Adipocyte (in vitro differentiated cells): ENCODE measurements around the gene CD164L2.
"Not testable (repeated sequence)": the region's sequence is repeated elsewhere in the genome, so short reads cannot be mapped to it uniquely, and the experiment has no call there.

Source experiments
- DNase-seq: peaks from one replicate; pipeline ENCODE4 v3.0.0-alpha.2; 2015; ENCODE audit warnings: low read depth
- H3K27me3 ChIP-seq: replicated peaks from 2 replicates; pipeline ENCODE4 v1.7.0; 2013; ENCODE audit warnings: mild to moderate bottlenecking, low read length, moderate library complexity; ENCODE audit not compliant: control insufficient read depth, insufficient read depth
- H3K36me3 ChIP-seq: 2 replicates; pipeline ENCODE4 v1.7.0; 2013; ENCODE audit warnings: low read length, mild to moderate bottlenecking, moderate library complexity; ENCODE audit not compliant: control insufficient read depth, insufficient read depth, severe bottlenecking
- H3K4me1 ChIP-seq: 2 replicates; pipeline ENCODE4 v1.7.0; 2013; ENCODE audit warnings: mild to moderate bottlenecking, low read length, moderate library complexity; ENCODE audit not compliant: control insufficient read depth, insufficient read depth
- H3K4me3 ChIP-seq: 2 replicates; pipeline ENCODE4 v1.7.0; 2013; ENCODE audit warnings: mild to moderate bottlenecking, low read length, moderate library complexity
- H3K9ac ChIP-seq: 2 replicates; pipeline ENCODE4 v1.7.0; 2013; ENCODE audit warnings: mild to moderate bottlenecking, low read length, moderate library complexity
- H3K9me3 ChIP-seq: 2 replicates; pipeline ENCODE4 v1.7.0; 2013; ENCODE audit warnings: mild to moderate bottlenecking, low read length, moderate library complexity; ENCODE audit not compliant: control insufficient read depth

CD164L2 gene

GRCh38 chr1:27395441-27396195 is 12.5 kb upstream of the CD164L2 start:
- Histone ChIP-seq H3K9me3 (no peaks in the 10 kb centered on the region), H3K9ac (no peak overlapping the region), H3K36me3 (no peaks in the 10 kb centered on the region), H3K27me3 (no peaks in the 10 kb centered on the region), H3K4me3 (no peak overlapping the region), H3K4me1 (peaks cover 31% of the 10 kb centered on the region)
- DNase-seq: peak; percentile 85

GRCh38 chr1:27394925-27395324 is 11.8 kb upstream of the CD164L2 start:
- no peaks in the 10 kb centered on the region for H3K9me3 ChIP-seq
- H3K27me3 ChIP-seq: no peaks in the 10 kb centered on the region
- no peaks in the 10 kb centered on the region for H3K36me3 ChIP-seq
- H3K4me3 ChIP-seq: no peak overlapping the region
- H3K9ac ChIP-seq: no peak overlapping the region
- peak; percentile 34 for DNase-seq
- H3K4me1 ChIP-seq: peaks cover 24% of the 10 kb centered on the region

DNA sequence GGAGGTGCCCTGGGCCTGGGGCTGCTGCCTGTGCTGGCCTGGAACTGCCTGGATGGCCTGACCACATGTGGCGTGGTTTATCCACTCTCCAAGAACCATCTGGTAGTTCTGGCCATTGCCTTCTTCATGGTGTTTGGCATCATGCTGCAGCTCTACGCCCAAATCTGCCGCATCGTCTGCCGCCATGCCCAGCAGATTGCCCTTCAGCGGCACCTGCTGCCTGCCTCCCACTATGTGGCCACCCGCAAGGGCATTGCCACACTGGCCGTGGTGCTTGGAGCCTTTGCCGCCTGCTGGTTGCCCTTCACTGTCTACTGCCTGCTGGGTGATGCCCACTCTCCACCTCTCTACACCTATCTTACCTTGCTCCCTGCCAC is 11.1 kb upstream of the CD164L2 start:
- H3K36me3 ChIP-seq: no peaks in the 10 kb centered on the region
- H3K27me3 ChIP-seq: no peaks in the 10 kb centered on the region
- DNase-seq: no peak
- no peak overlapping the region for H3K9ac ChIP-seq
- no peaks in the 10 kb centered on the region for H3K9me3 ChIP-seq
- H3K4me1 ChIP-seq: peaks cover 18% of the 10 kb centered on the region
- H3K4me3 ChIP-seq: no peak overlapping the region

DNA sequence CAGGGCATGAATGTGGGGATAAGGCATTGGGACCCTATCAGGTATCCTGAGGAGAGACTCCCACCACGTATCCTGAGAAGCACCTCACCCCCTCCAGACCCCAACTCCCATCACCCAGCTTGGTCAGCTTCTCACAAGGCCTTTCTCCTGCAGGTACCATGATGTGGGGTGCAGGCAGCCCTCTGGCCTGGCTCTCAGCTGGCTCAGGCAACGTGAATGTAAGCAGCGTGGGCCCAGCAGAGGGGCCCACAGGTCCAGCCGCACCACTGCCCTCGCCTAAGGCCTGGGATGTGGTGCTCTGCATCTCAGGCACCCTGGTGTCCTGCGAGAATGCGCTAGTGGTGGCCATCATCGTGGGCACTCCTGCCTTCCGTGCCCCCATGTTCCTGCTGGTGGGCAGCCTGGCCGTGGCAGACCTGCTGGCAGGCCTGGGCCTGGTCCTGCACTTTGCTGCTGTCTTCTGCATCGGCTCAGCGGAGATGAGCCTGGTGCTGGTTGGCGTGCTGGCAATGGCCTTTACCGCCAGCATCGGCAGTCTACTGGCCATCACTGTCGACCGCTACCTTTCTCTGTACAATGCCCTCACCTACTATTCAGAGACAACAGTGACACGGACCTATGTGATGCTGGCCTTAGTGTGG is 10.6 kb upstream of the CD164L2 start:
- Histone ChIP-seq H3K9ac (no peak overlapping the region), H3K4me3 (no peak overlapping the region), H3K27me3 (no peaks in the 10 kb centered on the region), H3K36me3 (no peaks in the 10 kb centered on the region), H3K9me3 (no peaks in the 10 kb centered on the region), H3K4me1 (peaks cover 15% of the 10 kb centered on the region)
- DNase-seq: no peak

DNA sequence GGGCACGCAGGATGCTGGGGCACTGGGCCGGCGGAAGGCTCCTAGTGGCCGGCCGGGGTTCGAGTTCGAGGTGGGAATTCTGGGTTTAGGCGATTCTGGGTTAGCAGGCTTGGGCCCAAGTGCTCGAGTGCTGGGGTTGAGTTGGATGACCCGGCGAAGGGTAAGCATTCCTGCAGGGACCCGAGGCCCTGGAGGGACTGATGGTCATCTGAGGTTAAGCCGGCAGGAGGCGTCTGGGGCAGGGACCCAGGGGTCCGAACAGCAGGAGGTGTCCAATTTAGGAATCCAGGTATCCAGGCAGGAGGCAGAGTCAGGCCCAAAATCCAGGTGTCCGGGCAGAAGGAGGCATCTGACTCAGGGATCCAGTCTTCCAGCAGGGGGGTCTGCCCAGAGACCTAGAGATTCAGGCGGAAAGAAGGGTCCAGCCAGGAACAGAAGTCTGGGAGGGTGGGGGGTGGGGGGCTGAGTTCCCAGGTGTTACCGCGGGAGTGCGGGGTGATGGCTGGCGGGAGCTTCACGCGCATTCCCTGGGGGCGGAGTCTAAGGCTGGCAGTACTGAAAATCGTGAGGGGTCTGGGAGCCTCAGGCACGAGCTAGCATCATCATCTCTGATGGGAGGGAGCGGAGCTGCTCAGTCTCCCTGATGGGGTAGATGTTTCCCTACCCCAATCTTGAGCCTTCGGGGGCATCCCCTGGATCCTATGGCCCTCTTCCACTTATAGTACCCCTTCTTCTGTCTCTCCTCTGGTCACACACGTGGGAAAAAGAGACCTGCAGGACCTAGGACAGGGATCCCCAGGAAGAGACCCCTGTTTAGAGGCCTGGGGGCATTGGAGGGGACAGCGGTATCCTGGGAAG is 9.9 kb upstream of the CD164L2 start:
- peak; percentile 27 for DNase-seq

DNA sequence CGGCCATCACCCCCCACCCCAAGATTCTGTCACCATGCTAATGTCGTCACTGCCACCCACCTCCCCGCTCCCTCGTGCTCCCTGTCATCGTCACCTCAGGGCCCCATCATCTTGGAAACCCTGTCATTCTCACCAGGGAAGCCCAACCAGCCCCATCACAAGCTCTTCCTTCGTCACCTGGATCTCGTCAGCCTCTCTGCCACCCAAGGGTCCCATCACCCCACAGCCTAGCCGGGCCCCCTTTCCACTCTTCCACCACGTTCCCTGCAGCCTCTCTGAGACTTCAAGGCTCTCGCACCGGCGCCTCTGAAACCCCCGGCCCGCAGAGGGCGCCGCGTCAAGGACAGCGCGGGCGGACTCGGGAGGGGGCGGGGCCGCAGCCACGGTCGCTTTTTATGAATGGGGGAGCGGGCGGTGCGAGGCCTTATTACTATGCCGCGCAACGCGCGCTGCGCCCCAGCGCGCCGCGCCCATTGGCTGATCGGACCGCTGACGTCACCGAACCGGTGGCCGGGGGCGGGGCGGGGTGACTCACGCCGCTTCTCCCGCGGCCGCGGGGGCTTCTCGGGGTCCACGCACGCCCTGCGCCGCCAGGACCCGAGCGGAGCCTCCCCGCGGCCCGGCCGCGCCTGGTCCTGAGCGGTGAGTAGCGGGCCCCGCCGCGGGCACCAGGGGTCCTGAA is 9.1 kb upstream of the CD164L2 start, which contains the start of gene GPR3:
Gene GPR3 (plus strand): TSS at position 527 of the 682 bp plus-strand sequence. CDS start 1,177 bp downstream, outside the sequence.
- Histone ChIP-seq H3K4me1 (peaks cover 15% of the 10 kb centered on the region), H3K9ac (peak within 1 kb of the TSS; percentile 73), H3K4me3 (peak within 1 kb of the TSS; percentile 80), H3K36me3 (no peaks in the 10 kb centered on the region), H3K9me3 (no peaks in the 10 kb centered on the region), H3K27me3 (no peaks in the 10 kb centered on the region)
- peak; percentile 96 for DNase-seq

More for the DNA sequence above, 9.9 kb upstream of the CD164L2 start:
- Histone ChIP-seq H3K4me1 (peaks cover 15% of the 10 kb centered on the region), H3K36me3 (no peaks in the 10 kb centered on the region), H3K9me3 (no peaks in the 10 kb centered on the region), H3K4me3 (peak overlapping the region; percentile 80), H3K9ac (peak overlapping the region; percentile 73), H3K27me3 (no peaks in the 10 kb centered on the region)

DNA sequence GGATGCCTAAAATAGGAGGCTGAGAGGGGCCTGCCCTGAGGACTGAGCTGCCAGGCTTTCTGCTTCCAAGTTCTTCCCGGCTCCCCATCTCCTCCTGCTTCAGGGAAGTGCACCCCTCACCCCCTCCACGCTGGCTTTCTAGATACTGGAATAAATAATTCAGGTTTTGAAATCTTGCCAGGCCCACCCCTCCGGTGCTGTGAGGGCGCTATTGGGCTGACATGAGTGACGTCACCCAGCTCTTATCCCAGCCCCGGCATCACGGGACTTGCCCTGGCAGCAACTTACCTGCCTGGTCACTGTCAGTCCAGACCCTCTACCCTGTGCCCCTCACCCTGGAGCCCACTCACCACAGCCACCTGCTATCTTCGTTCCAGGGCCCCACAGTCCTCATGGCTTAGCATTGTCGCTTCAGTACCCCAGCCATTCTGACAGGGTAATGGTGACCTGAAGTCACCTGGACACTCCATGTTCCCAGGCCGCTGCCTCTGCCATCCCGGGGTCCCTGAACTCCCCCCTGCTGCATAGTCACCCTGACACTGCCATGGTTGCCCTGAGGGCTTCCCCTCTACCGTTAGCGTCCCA is 8.5 kb upstream of the CD164L2 start:
- DNase-seq: peak; percentile 46
- Histone ChIP-seq H3K9ac (peak overlapping the region; percentile 19), H3K4me3 (peak overlapping the region; percentile 80), H3K9me3 (no peaks in the 10 kb centered on the region), H3K4me1 (peaks cover 15% of the 10 kb centered on the region), H3K27me3 (no peaks in the 10 kb centered on the region), H3K36me3 (no peaks in the 10 kb centered on the region)

- Histone ChIP-seq H3K9me3 (no peaks in the 10 kb centered on the region), H3K4me3 (no peak overlapping the region), H3K36me3 (no peaks in the 10 kb centered on the region), H3K9ac (no peak overlapping the region), H3K27me3 (peaks cover 7% of the 10 kb centered on the region), H3K4me1 (peaks cover 11% of the 10 kb centered on the region)
- peak; percentile 72 for DNase-seq
Measured at GRCh38 chr1:27388337-27389005, 5.3 kb upstream of the CD164L2 start.

- not testable (repeated sequence) for H3K9me3 ChIP-seq, H3K4me3 ChIP-seq, H3K36me3 ChIP-seq, H3K9ac ChIP-seq, DNase-seq, H3K4me1 ChIP-seq
- H3K27me3 ChIP-seq: peaks cover 13% of the 10 kb centered on the region
Measured at GRCh38 chr1:27384797-27385196, 1.7 kb upstream of the CD164L2 start.

GRCh38 chr1:27383661-27384060 is 528 bp upstream of the CD164L2 start:
- Histone ChIP-seq H3K27me3 (peaks cover 13% of the 10 kb centered on the region), H3K36me3 (no peaks in the 10 kb centered on the region), H3K4me1 (peaks cover 7% of the 10 kb centered on the region), H3K9me3 (no peaks in the 10 kb centered on the region), H3K4me3 (no peak overlapping the region), H3K9ac (no peak overlapping the region)
- DNase-seq: no peak
